ENCODE results near the gene GP5.

Gene GP5

GRCh38 chr3:194399874-194400411 lies 877 bp upstream of the GP5 start:
- DNase-seq = no peak
- intact Hi-C loops (cut with DNase I) = no loop called here

GRCh38 chr3:194397757-194398312 lies 1.2 kb downstream of the GP5 start:
- no peak for DNase-seq
- intact Hi-C loops (cut with DNase I) = no loop called here

GRCh38 chr3:194396859-194397756 lies 2.0 kb downstream of the GP5 start:
- DNase-seq = no peak
- intact Hi-C loops (cut with DNase I) = no loop called here

- intact Hi-C loops (cut with DNase I) = no loop called here
- DNase-seq = no peak
Observed at GRCh38 chr3:194396539-194396858, 2.6 kb downstream of the GP5 start.

- intact Hi-C loops (cut with DNase I) = no loop called here
- DNase-seq = peak in 37 of 42 donors; percentile 24 to 87 (median 54)
Observed at GRCh38 chr3:194395778-194396538, 3.1 kb downstream of the GP5 start.

- DNase-seq = peak in 7 of 42 donors; percentile 18 to 57 (median 28)
- intact Hi-C loops (cut with DNase I) = no loop called here
Observed at GRCh38 chr3:194395212-194395611, 3.9 kb downstream of the GP5 start.

GRCh38 chr3:194392576-194392975 lies 6.5 kb downstream of the GP5 start:
- intact Hi-C loops (cut with DNase I) = no loop called here
- peak in 2 of 42 donors; percentile 13 to 25 for DNase-seq

- intact Hi-C loops (cut with DNase I) = no loop called here
- DNase-seq = peak in 1 of 42 donors; percentile 8
Observed at GRCh38 chr3:194390835-194391234, 8.2 kb downstream of the GP5 start.

- peak in 4 of 42 donors; percentile 10 to 31 (median 16) for DNase-seq
- intact Hi-C loops (cut with DNase I) = no loop called here
Observed at GRCh38 chr3:194389269-194389668, 9.8 kb downstream of the GP5 start.

- peak in 5 of 42 donors; percentile 1 to 37 (median 7) for DNase-seq
- intact Hi-C loops (cut with DNase I) = no loop called here
Observed at GRCh38 chr3:194387926-194388418, 11.1 kb downstream of the GP5 start.

- intact Hi-C loops (cut with DNase I) = no loop called here
Observed at GRCh38 chr3:194387276-194387675, 11.8 kb downstream of the GP5 start.

GRCh38 chr3:194386648-194387047 lies 12.4 kb downstream of the GP5 start:
- intact Hi-C loops (cut with DNase I) = no loop called here
- peak in 1 of 42 donors; percentile 2 for DNase-seq

More at GRCh38 chr3:194387276-194387675, 11.8 kb downstream of the GP5 start:
- peak in 2 of 42 donors; percentile 3 to 24 for DNase-seq

GRCh38 chr3:194386066-194386465 lies 13.0 kb downstream of the GP5 start:
- DNase-seq = peak in 3 of 42 donors; percentile 3 to 33 (median 23)
- intact Hi-C loops (cut with DNase I) = no loop called here

GRCh38 chr3:194384569-194385001 lies 14.5 kb downstream of the GP5 start:
- DNase-seq = peak in 4 of 42 donors; percentile 3 to 28 (median 16)
- intact Hi-C loops (cut with DNase I) = no loop called here

- intact Hi-C loops (cut with DNase I) = no loop called here
- DNase-seq = peak in 2 of 42 donors; percentile 12 to 13
Observed at GRCh38 chr3:194384156-194384555, 14.9 kb downstream of the GP5 start.

- intact Hi-C loops (cut with DNase I) = no loop called here
- peak in 2 of 42 donors; percentile 10 to 18 for DNase-seq
Observed at GRCh38 chr3:194383276-194383940, 15.7 kb downstream of the GP5 start.

- intact Hi-C loops (cut with DNase I) = no loop called here
- peak in 2 of 42 donors; percentile 9 to 16 for DNase-seq
Observed at GRCh38 chr3:194382892-194383223, 16.2 kb downstream of the GP5 start.

- peak in 2 of 42 donors; percentile 10 to 26 for DNase-seq
- intact Hi-C loops (cut with DNase I) = no loop called here
Observed at GRCh38 chr3:194382196-194382891, 16.7 kb downstream of the GP5 start.
